OCI-M1 (cell line): ENCODE results near the gene FAM53A.
"Not testable (repeated sequence)": the region's sequence is repeated elsewhere in the genome, so short reads cannot be mapped to it uniquely, and the experiment has no call there.

Experiments
- DNase-seq: peaks from one replicate; lab custom pipeline; 2025; lab: John Stamatoyannopoulos, UW

The FAM53A gene

GRCh38 chr4:1622238-1622637, 61.9 kb downstream of the FAM53A start:
- no peak for DNase-seq

- no peak for DNase-seq
Measured at GRCh38 chr4:1621526-1621925, 62.6 kb downstream of the FAM53A start.

- no peak for DNase-seq
Measured at GRCh38 chr4:1619151-1619672, 64.9 kb downstream of the FAM53A start.

GRCh38 chr4:1618438-1618837, 65.7 kb downstream of the FAM53A start:
- DNase-seq = no peak

GRCh38 chr4:1616557-1616930, 67.6 kb downstream of the FAM53A start:
- no peak for DNase-seq

- DNase-seq = no peak
Measured at GRCh38 chr4:1615786-1616556, 68.1 kb downstream of the FAM53A start.

GRCh38 chr4:1614854-1615595, 69.1 kb downstream of the FAM53A start:
- no peak for DNase-seq

GRCh38 chr4:1614502-1614853, 69.6 kb downstream of the FAM53A start:
- DNase-seq = no peak

GRCh38 chr4:1614049-1614448, 70.1 kb downstream of the FAM53A start:
- no peak for DNase-seq

- DNase-seq = no peak
Measured at GRCh38 chr4:1613099-1613495, 71.0 kb downstream of the FAM53A start.

GRCh38 chr4:1612278-1613098, 71.6 kb downstream of the FAM53A start:
- DNase-seq = no peak

- no peak for DNase-seq
Measured at GRCh38 chr4:1611501-1611870, 72.6 kb downstream of the FAM53A start.

GRCh38 chr4:1610791-1611500, 73.2 kb downstream of the FAM53A start:
- DNase-seq = no peak

GRCh38 chr4:1609901-1610790, 74.0 kb downstream of the FAM53A start:
- no peak for DNase-seq

- DNase-seq = no peak
Measured at GRCh38 chr4:1608821-1609500, 75.2 kb downstream of the FAM53A start.

- DNase-seq = no peak
Measured at GRCh38 chr4:1608196-1608820, 75.8 kb downstream of the FAM53A start.

GRCh38 chr4:1607436-1608195, 76.5 kb downstream of the FAM53A start:
- not testable (repeated sequence) for DNase-seq

GRCh38 chr4:1604706-1605205, 79.4 kb downstream of the FAM53A start:
- DNase-seq = no peak

GRCh38 chr4:1604181-1604705, 79.9 kb downstream of the FAM53A start:
- DNase-seq = no peak
